Suprapubic skin (tissue), 4 donors: ENCODE results near the gene EPHA6.

Experiments used
- CTCF ChIP-seq, 2 donors: fragments of 200-600 bp in 1 of 2; fragments of 450-650 bp in 1 of 2; sonication (generic) in 1 of 2; IDR thresholded peaks; one replicate each; pipeline ENCODE4 v1.5.1; 2016 to 2019; ENCODE audit warnings: antibody characterized with exemption in 2 of 2, mild to moderate bottlenecking in 1 of 2, moderate library complexity in 1 of 2
- EP300 ChIP-seq: sonication (generic); formaldehyde crosslinking; IDR thresholded peaks from one replicate; pipeline ENCODE4 v1.6.1; 2017; ENCODE audit warnings: antibody characterized with exemption
- POLR2A ChIP-seq, 2 donors: fragments of 450-650 bp; IDR thresholded peaks; one replicate each; pipeline ENCODE4 v1.6.1; 2017; ENCODE audit warnings: antibody characterized with exemption in 2 of 2, mild to moderate bottlenecking in 2 of 2, moderate library complexity in 2 of 2
- POLR2AphosphoS5 ChIP-seq, 3 donors: sonication (generic); formaldehyde crosslinking; IDR thresholded peaks; one replicate each; pipeline ENCODE4 v1.6.1; 2017; ENCODE audit warnings: antibody characterized with exemption in 3 of 3

- TF ChIP-seq CTCF (IDR thresholded peaks at IDR 0.05) (no peak), POLR2A (IDR thresholded peaks at IDR 0.05) (no peak), EP300 (no peak), POLR2AphosphoS5 (IDR thresholded peaks at IDR 0.05) (no peak)
Measured at GRCh38 chr3:97043411-97043810, 229.0 kb downstream of the EPHA6 start.
